ENCODE results near the gene PDE8A. TPM values are rescaled to one million over a fixed set of nuclear protein-coding genes. Genes with fewer than 3 reads are reported as not detected.

PDE8A gene
- total RNA-seq, 1 donor from 2014 or later: 8.6 TPM

DNA sequence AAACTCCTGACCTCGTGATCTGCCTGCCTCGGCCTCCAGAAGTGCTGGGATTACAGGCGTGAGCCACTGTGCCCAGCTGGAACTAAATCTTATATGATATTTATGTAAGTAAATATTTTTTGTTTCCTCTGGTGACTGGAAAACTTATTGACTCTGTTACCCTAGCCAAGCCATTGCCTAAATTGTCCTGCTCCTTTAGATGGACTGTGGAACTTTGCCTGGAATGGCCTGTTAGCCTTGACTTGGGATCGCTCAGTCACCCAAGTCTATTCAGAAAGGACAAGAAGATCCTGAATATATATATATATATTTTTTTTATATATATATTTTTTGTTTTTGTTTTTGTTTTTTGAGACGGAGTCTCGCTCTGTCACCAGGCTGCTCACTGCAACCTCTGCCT lies 113.9 kb downstream of the PDE8A start:
- TF ChIP-seq, protein P1, sequence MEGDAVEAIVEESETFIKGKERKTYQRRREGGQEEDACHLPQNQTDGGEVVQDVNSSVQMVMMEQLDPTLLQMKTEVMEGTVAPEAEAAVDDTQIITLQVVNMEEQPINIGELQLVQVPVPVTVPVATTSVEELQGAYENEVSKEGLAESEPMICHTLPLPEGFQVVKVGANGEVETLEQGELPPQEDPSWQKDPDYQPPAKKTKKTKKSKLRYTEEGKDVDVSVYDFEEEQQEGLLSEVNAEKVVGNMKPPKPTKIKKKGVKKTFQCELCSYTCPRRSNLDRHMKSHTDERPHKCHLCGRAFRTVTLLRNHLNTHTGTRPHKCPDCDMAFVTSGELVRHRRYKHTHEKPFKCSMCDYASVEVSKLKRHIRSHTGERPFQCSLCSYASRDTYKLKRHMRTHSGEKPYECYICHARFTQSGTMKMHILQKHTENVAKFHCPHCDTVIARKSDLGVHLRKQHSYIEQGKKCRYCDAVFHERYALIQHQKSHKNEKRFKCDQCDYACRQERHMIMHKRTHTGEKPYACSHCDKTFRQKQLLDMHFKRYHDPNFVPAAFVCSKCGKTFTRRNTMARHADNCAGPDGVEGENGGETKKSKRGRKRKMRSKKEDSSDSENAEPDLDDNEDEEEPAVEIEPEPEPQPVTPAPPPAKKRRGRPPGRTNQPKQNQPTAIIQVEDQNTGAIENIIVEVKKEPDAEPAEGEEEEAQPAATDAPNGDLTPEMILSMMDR (conservative IDR thresholded peaks at IDR 0.05): no peak
- no peaks in the 10 kb centered on the region for H3K9me3 Mint-ChIP-seq

DNA sequence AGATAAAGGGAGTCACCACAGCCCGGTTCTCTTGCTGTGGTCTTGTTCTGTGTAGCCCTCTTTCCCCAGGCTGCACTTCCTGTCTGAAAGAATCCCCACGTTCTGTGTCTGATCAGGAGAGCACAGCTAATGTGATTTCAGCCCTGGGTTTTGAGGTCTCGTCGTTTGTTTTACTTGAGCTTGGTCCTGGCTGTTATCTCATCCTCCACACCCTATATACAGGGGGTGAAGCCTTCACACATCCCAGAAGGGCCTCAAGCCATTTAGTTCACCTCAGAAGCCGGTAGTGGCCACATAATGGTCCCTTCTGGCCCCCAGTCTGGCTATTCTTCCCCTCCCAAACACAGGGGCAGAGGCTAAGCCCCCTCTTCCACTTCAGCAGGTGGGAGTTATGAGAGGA lies 115.6 kb downstream of the PDE8A start:
- no peak overlapping the region for H3K27ac Mint-ChIP-seq (ENCODE audit: unreplicated experiment)
- no peaks in the 10 kb centered on the region for H3K36me3 Mint-ChIP-seq (ENCODE audit: low read depth)
- no peak for DNase-seq (ENCODE audit: low read depth, low spot score)
- TF ChIP-seq, protein P1 (conservative IDR thresholded peaks at IDR 0.05): no peak
- H3K4me3 Mint-ChIP-seq: no peak overlapping the region
- no peaks in the 10 kb centered on the region for H3K9me3 Mint-ChIP-seq
- H3K27me3 Mint-ChIP-seq (ENCODE audit: low read depth): no peaks in the 10 kb centered on the region
- peaks cover 9% of the 10 kb centered on the region for H3K4me1 Mint-ChIP-seq

More for the DNA sequence above, 113.9 kb downstream of the PDE8A start:
- peaks cover 14% of the 10 kb centered on the region for H3K4me1 Mint-ChIP-seq
- no peak overlapping the region for H3K27ac Mint-ChIP-seq (ENCODE audit: unreplicated experiment)
- H3K36me3 Mint-ChIP-seq (ENCODE audit: low read depth): no peaks in the 10 kb centered on the region
- H3K4me3 Mint-ChIP-seq: no peak overlapping the region
- no peak for DNase-seq (ENCODE audit: low read depth, low spot score)
- no peaks in the 10 kb centered on the region for H3K27me3 Mint-ChIP-seq (ENCODE audit: low read depth)

DNA sequence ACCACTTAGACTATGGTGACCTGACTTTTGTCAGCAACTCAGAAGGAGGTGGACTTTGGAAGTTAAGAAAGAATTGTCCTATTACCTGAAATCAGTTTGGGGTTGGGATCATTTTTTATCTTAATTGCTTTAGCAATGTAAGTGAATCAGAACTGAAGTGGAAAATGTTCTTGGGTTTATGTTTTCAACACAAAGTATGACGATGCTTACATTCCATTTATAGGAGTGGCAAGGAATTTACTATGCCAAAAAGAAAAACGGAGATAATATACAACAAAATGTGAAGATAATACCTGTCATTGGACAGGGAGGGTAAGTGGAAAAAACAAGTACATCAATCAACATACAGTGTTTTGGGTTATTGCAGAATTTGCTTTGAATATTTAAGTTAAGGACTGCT lies 116.1 kb downstream of the PDE8A start:
- Mint-ChIP-seq H3K27ac (ENCODE audit: unreplicated experiment) (no peak overlapping the region), H3K27me3 (ENCODE audit: low read depth) (no peaks in the 10 kb centered on the region), H3K4me1 (peaks cover 8% of the 10 kb centered on the region), H3K9me3 (no peaks in the 10 kb centered on the region), H3K36me3 (ENCODE audit: low read depth) (no peaks in the 10 kb centered on the region), H3K4me3 (no peak overlapping the region)
- TF ChIP-seq, protein P1 (conservative IDR thresholded peaks at IDR 0.05): no peak
- no peak for DNase-seq (ENCODE audit: low read depth, low spot score)

DNA sequence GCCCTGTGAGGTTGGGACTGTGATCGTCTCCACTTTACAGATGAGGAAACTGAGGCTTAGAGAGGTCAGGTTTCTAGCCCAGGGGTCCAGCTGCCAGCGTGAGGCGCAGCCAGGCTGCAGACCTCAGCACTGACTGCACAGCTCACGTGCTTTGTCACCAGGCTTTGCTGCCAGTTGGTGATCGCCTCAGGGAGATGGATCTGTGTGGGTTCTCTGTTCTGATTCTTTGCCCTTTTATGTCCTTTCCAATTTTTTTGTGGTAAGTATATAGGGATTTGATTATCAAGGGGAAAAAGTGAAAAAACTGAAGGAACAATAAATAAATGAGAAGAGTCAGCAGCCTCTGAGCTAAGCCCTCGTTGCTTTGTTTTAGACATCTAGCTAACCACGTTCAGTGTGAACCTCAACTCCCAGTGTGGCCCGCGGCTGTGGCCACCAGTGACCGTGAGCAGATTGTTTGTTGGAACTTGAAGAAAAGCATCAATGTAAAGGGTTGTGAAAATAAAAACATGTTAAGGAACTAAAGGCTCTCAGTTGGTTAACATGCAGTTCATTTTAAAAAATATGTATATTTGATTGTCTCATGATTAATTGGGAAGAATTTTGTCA lies 117.6 kb downstream of the PDE8A start:
- no peaks in the 10 kb centered on the region for H3K27me3 Mint-ChIP-seq (ENCODE audit: low read depth)

DNA sequence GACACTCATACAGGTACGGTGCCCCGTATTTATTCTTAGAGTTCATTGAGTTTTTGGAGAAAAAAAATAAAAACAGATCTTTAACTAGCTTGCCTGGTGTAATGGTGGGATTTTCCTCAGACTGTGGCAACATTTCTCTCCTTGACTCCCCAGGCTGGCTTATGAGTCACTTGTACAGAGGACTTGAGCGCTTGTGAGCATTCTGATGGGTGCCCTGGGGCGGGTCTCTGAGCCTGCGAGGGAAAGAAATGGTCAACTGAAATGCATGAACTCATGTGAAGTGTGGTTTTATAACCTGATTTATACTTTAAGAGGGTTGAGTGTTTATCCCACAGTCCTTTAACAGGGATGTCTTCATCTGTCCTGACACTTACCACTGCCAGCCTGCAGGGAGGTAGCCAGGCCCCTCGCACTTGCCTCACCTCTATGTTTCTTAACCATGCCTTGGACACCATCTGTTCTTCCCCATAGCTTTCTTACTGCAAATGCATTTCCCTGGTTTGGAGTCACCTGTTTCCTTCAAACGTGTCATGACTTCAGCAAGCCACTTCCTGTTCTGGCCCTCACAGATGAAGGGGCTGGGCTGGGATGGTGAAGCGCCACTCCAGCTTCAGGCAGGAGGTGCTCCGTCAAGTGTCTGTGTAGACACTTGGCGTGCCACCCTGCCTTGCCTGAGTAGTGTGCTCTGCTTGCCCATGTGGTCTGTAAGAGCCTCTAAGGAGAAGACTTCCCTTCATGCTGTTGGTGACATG lies 118.7 kb downstream of the PDE8A start:
- no peak for DNase-seq (ENCODE audit: low read depth, low spot score)
- H3K4me1 Mint-ChIP-seq: no peaks in the 10 kb centered on the region
- no peak overlapping the region for H3K27ac Mint-ChIP-seq (ENCODE audit: unreplicated experiment)
- H3K4me3 Mint-ChIP-seq: no peak overlapping the region
- peaks cover 2% of the 10 kb centered on the region for H3K36me3 Mint-ChIP-seq (ENCODE audit: low read depth)
- no peaks in the 10 kb centered on the region for H3K27me3 Mint-ChIP-seq (ENCODE audit: low read depth)
- TF ChIP-seq, protein P1 (conservative IDR thresholded peaks at IDR 0.05): no peak
- no peaks in the 10 kb centered on the region for H3K9me3 Mint-ChIP-seq

More for the DNA sequence above, 117.6 kb downstream of the PDE8A start:
- Mint-ChIP-seq H3K36me3 (ENCODE audit: low read depth) (peaks cover 2% of the 10 kb centered on the region), H3K4me1 (peaks cover 6% of the 10 kb centered on the region), H3K9me3 (no peaks in the 10 kb centered on the region), H3K27ac (ENCODE audit: unreplicated experiment) (no peak overlapping the region), H3K4me3 (no peak overlapping the region)
- no peak for DNase-seq (ENCODE audit: low read depth, low spot score)
- TF ChIP-seq, protein P1 (conservative IDR thresholded peaks at IDR 0.05): no peak
